ENCODE data around the gene SLC5A10. TPM values are rescaled to one million over a fixed set of nuclear protein-coding genes. Genes with fewer than 3 reads are reported as not detected.

SLC5A10 gene
- total and polyA plus RNA-seq, 8 donors, result 0.60 to 1.0 (median 0.77) TPM; not detected in 2

- H3K36me3 ChIP-seq, result no peaks in the 10 kb centered on the region
- intact Hi-C loops (cut with DNase I), result no loop called here
- H3K27ac ChIP-seq, result no peak overlapping the region
- no peaks in the 10 kb centered on the region for H3K4me1 ChIP-seq
- DNase-seq (no peak), ATAC-seq (no peak)
- H3K4me3 ChIP-seq, result no peak overlapping the region
- H3K9me3 ChIP-seq, result no peaks in the 10 kb centered on the region
- H3K27me3 ChIP-seq, result no peaks in the 10 kb centered on the region
- no peak for TF ChIP-seq CTCF (IDR thresholded peaks at IDR 0.05)
Observed at GRCh38 chr17:18947866-18948265, 4.1 kb upstream of the SLC5A10 start.

- DNase-seq, result no peak
- no peaks in the 10 kb centered on the region for H3K4me1 ChIP-seq
- no peaks in the 10 kb centered on the region for H3K36me3 ChIP-seq
- no peaks in the 10 kb centered on the region for H3K27me3 ChIP-seq
- intact Hi-C loops (cut with DNase I), result no loop called here
- ATAC-seq, result no peak
- no peak overlapping the region for H3K4me3 ChIP-seq
- H3K9me3 ChIP-seq, result no peaks in the 10 kb centered on the region
- TF ChIP-seq CTCF (IDR thresholded peaks at IDR 0.05), result no peak
- no peak overlapping the region for H3K27ac ChIP-seq
Observed at GRCh38 chr17:18948476-18949006, 3.4 kb upstream of the SLC5A10 start.

- intact Hi-C loops (cut with DNase I), result no loop called here
- Histone ChIP-seq H3K4me3 (no peak overlapping the region), H3K36me3 (no peaks in the 10 kb centered on the region), H3K4me1 (no peaks in the 10 kb centered on the region), H3K9me3 (no peaks in the 10 kb centered on the region), H3K27me3 (no peaks in the 10 kb centered on the region), H3K27ac (no peak overlapping the region)
- no peak for TF ChIP-seq CTCF (IDR thresholded peaks at IDR 0.05)
- peak in 1 of 4 donors; percentile 71 for DNase-seq
- no peak for ATAC-seq
Observed at GRCh38 chr17:18949566-18949965, 2.4 kb upstream of the SLC5A10 start.

- no peak for TF ChIP-seq CTCF (IDR thresholded peaks at IDR 0.05)
- no peak overlapping the region for H3K4me3 ChIP-seq
- H3K9me3 ChIP-seq, result no peaks in the 10 kb centered on the region
- intact Hi-C loops (cut with DNase I), result no loop called here
- ATAC-seq, result no peak
- DNase-seq, result no peak
- no peaks in the 10 kb centered on the region for H3K4me1 ChIP-seq
- no peaks in the 10 kb centered on the region for H3K27me3 ChIP-seq
- no peak overlapping the region for H3K27ac ChIP-seq
- H3K36me3 ChIP-seq, result no peaks in the 10 kb centered on the region
Observed at GRCh38 chr17:18950346-18950745, 1.6 kb upstream of the SLC5A10 start.

GRCh38 chr17:18950944-18951905 is 740 bp upstream of the SLC5A10 start:
- no peak for TF ChIP-seq CTCF (IDR thresholded peaks at IDR 0.05)

More at GRCh38 chr17:18950944-18951905, 740 bp upstream of the SLC5A10 start:
- DNase-seq (peak in 1 of 4 donors; percentile 60), ATAC-seq (peak; percentile 78)
- no peaks in the 10 kb centered on the region for H3K27me3 ChIP-seq
- no peaks in the 10 kb centered on the region for H3K4me1 ChIP-seq
- H3K36me3 ChIP-seq, result no peaks in the 10 kb centered on the region
- no peak overlapping the region for H3K27ac ChIP-seq
- no peaks in the 10 kb centered on the region for H3K9me3 ChIP-seq
- intact Hi-C loops (cut with DNase I), result no loop called here
- H3K4me3 ChIP-seq, result no peak overlapping the region

All from left lung (tissue), 10 donors.